ENCODE data around the gene RTL10. TPM values are rescaled to one million over a fixed set of nuclear protein-coding genes. Genes with fewer than 3 reads are reported as not detected.

RTL10 gene
- total RNA-seq, 2 experiments from 2014 or later = 18.4 to 18.9 TPM

Other genes starting within 250 kb of the RTL10 start
- gene SEPTIN5, start 140.4 kb downstream of the RTL10 start, total RNA-seq = not detected
- not detected for gene GP1BB, start 131.3 kb downstream of the RTL10 start, total RNA-seq
- gene TBX1, start 94.1 kb downstream of the RTL10 start, total RNA-seq = under 1 TPM; 0.37 to 0.47 TPM
- 10 to 100 TPM; 11.9 to 12.7 TPM for gene GNB1L, start within 50 bp of the RTL10 start, total RNA-seq
- gene COMT, start 86.9 kb upstream of the RTL10 start, total RNA-seq = 10 to 100 TPM; 68.6 to 70.0 TPM
- 10 to 100 TPM; 20.7 to 20.8 TPM for gene TXNRD2, start 86.9 kb upstream of the RTL10 start, total RNA-seq
- 1 to 10 TPM; 1.5 to 1.6 TPM for gene ARVCF, start 161.9 kb upstream of the RTL10 start, total RNA-seq
- 10 to 100 TPM; 40.7 to 41.2 TPM for gene TANGO2, start 166.2 kb upstream of the RTL10 start, total RNA-seq
- 10 to 100 TPM; 54.3 to 54.5 TPM for gene DGCR8, start 225.4 kb upstream of the RTL10 start, total RNA-seq